Right lobe of liver (tissue), 4 donors: ENCODE data around the gene CYP4Z1.
"Not testable (repeated sequence)": the region's sequence is repeated elsewhere in the genome, so short reads cannot be mapped to it uniquely, and the experiment has no call there.

ENCODE experiments used
- CTCF ChIP-seq, 4 donors: fragments of 200-600 bp in 3 of 4; fragments of 450-650 bp in 1 of 4; IDR thresholded peaks; one replicate each; pipeline versions ENCODE4 v1.5.1 to v1.8.0; 2016 to 2022; ENCODE audit warnings: antibody characterized with exemption in 4 of 4, mild to moderate bottlenecking in 2 of 4
- POLR2A ChIP-seq: fragments of 450-650 bp; IDR thresholded peaks from one replicate; pipeline ENCODE4 v1.6.1; 2017; ENCODE audit warnings: antibody characterized with exemption, mild to moderate bottlenecking
- donor health status: DM: no; HTN: no; CAD: no.
- donor health status: DM: no; HTN: no; CAD: no.
- donor health status: DM: no; HTN: yes; CAD: no.

DNA sequence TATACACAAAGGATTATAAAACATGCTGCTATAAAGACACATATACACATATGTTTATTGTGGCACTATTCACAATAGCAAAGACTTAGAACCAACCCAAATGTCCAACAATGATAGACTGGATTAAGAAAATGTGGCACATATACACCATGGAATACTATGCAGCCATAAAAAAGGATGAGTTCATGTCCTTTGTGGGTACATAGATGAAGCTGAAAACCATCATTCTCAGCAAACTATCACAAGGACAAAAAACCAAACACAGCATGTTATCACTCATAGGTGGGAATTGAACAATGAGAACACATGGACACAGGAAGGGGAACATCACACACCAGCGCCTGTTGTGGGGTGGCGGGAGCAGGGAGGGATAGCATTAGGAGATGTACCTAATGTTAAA is 60.0 kb downstream of the CYP4Z1 start:
- not testable (repeated sequence) for TF ChIP-seq CTCF (IDR thresholded peaks at IDR 0.05); POLR2A
